ENCODE measurements around the gene HTRA1. TPM values are rescaled to one million over a fixed set of nuclear protein-coding genes. Genes with fewer than 3 reads are reported as not detected.

The HTRA1 gene
- total and polyA plus RNA-seq, 2 donors (not counting 1 experiment from before 2014, with no cell fraction given), result 109 to 216 TPM

DNA sequence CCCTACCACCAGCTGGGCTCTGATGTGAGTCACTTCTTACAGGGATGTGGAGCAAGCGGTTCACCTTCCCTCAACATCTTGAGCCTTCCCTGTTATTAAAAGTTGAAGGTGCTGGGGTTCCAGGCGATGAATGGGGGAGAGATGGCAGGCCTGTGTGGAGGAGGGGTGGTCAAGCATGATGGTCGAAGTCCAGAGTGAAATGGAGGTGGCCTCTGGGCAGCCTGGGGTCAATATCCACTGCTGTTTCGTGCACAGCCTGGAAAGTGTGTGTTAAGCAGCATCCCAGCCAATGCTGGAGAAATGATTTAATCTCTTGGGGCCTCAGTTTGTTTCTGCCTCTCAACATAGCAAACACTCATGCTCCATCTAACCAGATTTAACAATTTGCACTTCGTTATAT is 65.5 kb downstream of the HTRA1 start:
- no peak overlapping the region for H3K4me2 ChIP-seq (ENCODE audit: extremely low read depth, insufficient read depth, low read length)
- no peaks in the 10 kb centered on the region for H3K36me3 ChIP-seq (ENCODE audit: control insufficient read depth, insufficient read depth, low read length)
- no peaks in the 10 kb centered on the region for H3K4me1 ChIP-seq (ENCODE audit: control insufficient read depth, extremely low read depth, insufficient read depth, low read length)
- H3K27me3 ChIP-seq (ENCODE audit: control insufficient read depth, insufficient read depth, low read length), result no peaks in the 10 kb centered on the region
- H3K27ac ChIP-seq (ENCODE audit: insufficient read depth, low read length), result no peak overlapping the region
- no peak overlapping the region for H3K9ac ChIP-seq (ENCODE audit: insufficient read depth, low read length)
- no peaks in the 10 kb centered on the region for H4K20me1 ChIP-seq (ENCODE audit: control insufficient read depth, extremely low read depth, insufficient read depth, low read length)
- no peak overlapping the region for H3K4me3 ChIP-seq (replicated peaks in 1 of 4; ENCODE audit: control extremely low read depth in 1 of 4, insufficient read depth in 1 of 4, low read depth in 3 of 4, low read length in 4 of 4)
- no peaks in the 10 kb centered on the region for H3K79me2 ChIP-seq (ENCODE audit: control insufficient read depth, insufficient read depth, low read length)
- TF ChIP-seq EZH2 (IDR thresholded peaks at IDR 0.05; ENCODE audit: low read length, missing control alignments), result no peak
- TF ChIP-seq, protein P1, sequence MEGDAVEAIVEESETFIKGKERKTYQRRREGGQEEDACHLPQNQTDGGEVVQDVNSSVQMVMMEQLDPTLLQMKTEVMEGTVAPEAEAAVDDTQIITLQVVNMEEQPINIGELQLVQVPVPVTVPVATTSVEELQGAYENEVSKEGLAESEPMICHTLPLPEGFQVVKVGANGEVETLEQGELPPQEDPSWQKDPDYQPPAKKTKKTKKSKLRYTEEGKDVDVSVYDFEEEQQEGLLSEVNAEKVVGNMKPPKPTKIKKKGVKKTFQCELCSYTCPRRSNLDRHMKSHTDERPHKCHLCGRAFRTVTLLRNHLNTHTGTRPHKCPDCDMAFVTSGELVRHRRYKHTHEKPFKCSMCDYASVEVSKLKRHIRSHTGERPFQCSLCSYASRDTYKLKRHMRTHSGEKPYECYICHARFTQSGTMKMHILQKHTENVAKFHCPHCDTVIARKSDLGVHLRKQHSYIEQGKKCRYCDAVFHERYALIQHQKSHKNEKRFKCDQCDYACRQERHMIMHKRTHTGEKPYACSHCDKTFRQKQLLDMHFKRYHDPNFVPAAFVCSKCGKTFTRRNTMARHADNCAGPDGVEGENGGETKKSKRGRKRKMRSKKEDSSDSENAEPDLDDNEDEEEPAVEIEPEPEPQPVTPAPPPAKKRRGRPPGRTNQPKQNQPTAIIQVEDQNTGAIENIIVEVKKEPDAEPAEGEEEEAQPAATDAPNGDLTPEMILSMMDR (conservative IDR thresholded peaks at IDR 0.05 in 1 of 2, IDR thresholded peaks at IDR 0.05 in 1 of 2; ENCODE audit: low read depth in 1 of 2, low read length in 2 of 2), result no peak
- H2AFZ ChIP-seq (ENCODE audit: low read length), result no peak overlapping the region
- H3K9me3 ChIP-seq (ENCODE audit: control insufficient read depth, insufficient read depth, low read depth, low read length), result no peaks in the 10 kb centered on the region
- no peak for DNase-seq (ENCODE audit: low read depth in 2 of 2)

DNA sequence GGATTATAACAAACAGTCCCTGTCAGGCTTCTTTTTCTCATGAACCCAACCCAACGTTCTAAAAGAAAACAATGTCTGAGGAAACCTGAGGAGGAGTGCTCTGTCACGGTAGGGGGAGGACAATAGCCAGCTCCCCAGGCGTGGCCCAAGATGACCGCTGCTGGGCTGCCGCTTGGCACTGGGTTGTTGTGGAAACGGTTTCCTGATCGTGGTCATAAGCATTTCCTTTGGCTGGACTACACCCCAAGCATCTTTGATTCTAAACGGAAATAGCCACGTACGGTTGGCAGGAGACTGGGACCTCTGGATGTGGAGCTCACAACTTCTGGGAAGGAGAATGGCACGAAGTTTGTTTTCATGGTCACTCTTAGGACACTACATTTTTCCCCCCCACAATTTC is 68.8 kb downstream of the HTRA1 start:
- Histone ChIP-seq H3K9ac (ENCODE audit: insufficient read depth, low read length) (no peak overlapping the region), H4K20me1 (ENCODE audit: control insufficient read depth, extremely low read depth, insufficient read depth, low read length) (no peaks in the 10 kb centered on the region), H3K36me3 (ENCODE audit: control insufficient read depth, insufficient read depth, low read length) (no peaks in the 10 kb centered on the region), H3K4me2 (ENCODE audit: extremely low read depth, insufficient read depth, low read length) (no peak overlapping the region), H3K4me1 (ENCODE audit: control insufficient read depth, extremely low read depth, insufficient read depth, low read length) (no peaks in the 10 kb centered on the region), H3K27ac (ENCODE audit: insufficient read depth, low read length) (no peak overlapping the region), H3K79me2 (ENCODE audit: control insufficient read depth, insufficient read depth, low read length) (no peaks in the 10 kb centered on the region), H3K4me3 (replicated peaks in 1 of 4; ENCODE audit: control extremely low read depth in 1 of 4, insufficient read depth in 1 of 4, low read depth in 3 of 4, low read length in 4 of 4) (no peak overlapping the region), H3K27me3 (ENCODE audit: control insufficient read depth, insufficient read depth, low read length) (no peaks in the 10 kb centered on the region), H2AFZ (ENCODE audit: low read length) (no peak overlapping the region), H3K9me3 (ENCODE audit: control insufficient read depth, insufficient read depth, low read depth, low read length) (no peaks in the 10 kb centered on the region)
- no peak for DNase-seq (ENCODE audit: low read depth in 2 of 2)
- TF ChIP-seq EZH2 (IDR thresholded peaks at IDR 0.05; ENCODE audit: low read length, missing control alignments), result no peak
- TF ChIP-seq, protein P1 (conservative IDR thresholded peaks at IDR 0.05 in 1 of 2, IDR thresholded peaks at IDR 0.05 in 1 of 2; ENCODE audit: low read depth in 1 of 2, low read length in 2 of 2), result no peak

DNA sequence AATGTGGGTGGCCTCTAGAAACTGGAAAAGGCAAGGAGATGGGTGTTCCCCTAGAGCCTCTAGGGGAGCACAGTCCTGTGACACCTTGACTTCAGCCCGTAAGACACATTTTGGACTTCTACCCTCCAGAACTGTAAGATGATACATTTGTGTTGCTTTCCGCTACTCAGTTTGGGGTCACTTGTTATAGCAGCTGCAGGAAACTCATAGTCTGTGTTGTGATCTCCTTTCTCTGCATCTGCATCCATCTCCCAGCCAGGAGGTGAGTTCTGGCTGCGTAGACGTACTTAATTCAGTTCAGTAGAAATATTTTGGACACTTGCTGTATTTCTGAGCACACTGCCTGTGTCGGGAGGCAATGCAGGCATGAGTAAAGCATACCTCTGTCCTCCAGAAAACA is 69.9 kb downstream of the HTRA1 start:
- Histone ChIP-seq H3K27me3 (ENCODE audit: control insufficient read depth, insufficient read depth, low read length) (no peaks in the 10 kb centered on the region), H2AFZ (ENCODE audit: low read length) (no peak overlapping the region), H4K20me1 (ENCODE audit: control insufficient read depth, extremely low read depth, insufficient read depth, low read length) (no peaks in the 10 kb centered on the region), H3K9ac (ENCODE audit: insufficient read depth, low read length) (no peak overlapping the region), H3K79me2 (ENCODE audit: control insufficient read depth, insufficient read depth, low read length) (no peaks in the 10 kb centered on the region), H3K36me3 (ENCODE audit: control insufficient read depth, insufficient read depth, low read length) (no peaks in the 10 kb centered on the region), H3K4me2 (ENCODE audit: extremely low read depth, insufficient read depth, low read length) (no peak overlapping the region), H3K9me3 (ENCODE audit: control insufficient read depth, insufficient read depth, low read depth, low read length) (no peaks in the 10 kb centered on the region), H3K4me1 (ENCODE audit: control insufficient read depth, extremely low read depth, insufficient read depth, low read length) (no peaks in the 10 kb centered on the region), H3K4me3 (replicated peaks in 1 of 4; ENCODE audit: control extremely low read depth in 1 of 4, insufficient read depth in 1 of 4, low read depth in 3 of 4, low read length in 4 of 4) (no peak overlapping the region), H3K27ac (ENCODE audit: insufficient read depth, low read length) (no peak overlapping the region)
- no peak for TF ChIP-seq EZH2 (IDR thresholded peaks at IDR 0.05; ENCODE audit: low read length, missing control alignments)
- DNase-seq (ENCODE audit: low read depth in 2 of 2), result no peak
